Keratinocyte (primary cell): ENCODE data around the gene C16orf90. TPM values are rescaled to one million over a fixed set of nuclear protein-coding genes. Genes with fewer than 3 reads are reported as not detected.

Experiments used
- DNase-seq: peaks from one replicate; pipeline ENCODE4 v3.0.0-alpha.2; 2011; ENCODE audit warnings: low read depth, missing footprints, low spot score
- FAIRE-seq: peaks from 2 replicates; lab custom pipeline; 2011; peaks lifted over from hg19 to GRCh38; lab: Jason Lieb, UNC
- H2AFZ ChIP-seq: 2 replicates; pipeline ENCODE4 v1.6.0; 2012; ENCODE audit warnings: low read length, control low read depth, inconsistent platforms; ENCODE audit not compliant: control insufficient read depth
- H3K27ac ChIP-seq: 2 replicates; pipeline ENCODE4 v1.5.1; 2011; ENCODE audit warnings: low read length; ENCODE audit not compliant: control insufficient read depth, insufficient read depth
- H3K27me3 ChIP-seq: 3 replicates; pipeline ENCODE4 v1.6.0; 2011; ENCODE audit warnings: low read length; ENCODE audit not compliant: control insufficient read depth, insufficient read depth; ENCODE audit errors: extremely low read depth
- H3K36me3 ChIP-seq, 2 experiments: 2 replicates in 1 of 2; 3 replicates in 1 of 2; pipeline ENCODE4 v1.5.1; 2011; ENCODE audit warnings: low read length in 2 of 2, mild to moderate bottlenecking in 1 of 2; ENCODE audit not compliant: control insufficient read depth in 2 of 2, insufficient read depth in 2 of 2; ENCODE audit errors: extremely low read depth in 1 of 2
- H3K4me1 ChIP-seq: 3 replicates; pipeline ENCODE4 v1.5.1; 2011; ENCODE audit warnings: low read length; ENCODE audit not compliant: control insufficient read depth, insufficient read depth; ENCODE audit errors: extremely low read depth
- H3K4me2 ChIP-seq: 3 replicates; pipeline ENCODE4 v1.6.0; 2011; ENCODE audit warnings: low read depth, low read length; ENCODE audit not compliant: control insufficient read depth, insufficient read depth; ENCODE audit errors: extremely low read depth
- H3K4me3 ChIP-seq, 3 experiments: fragments of 200-600 bp in 1 of 3; sonication (generic) in 1 of 3; 2 replicates in 2 of 3; 3 replicates in 1 of 3; pipeline ENCODE4 v1.5.1; 2011 to 2016; ENCODE audit warnings: low read length in 3 of 3, mild to moderate bottlenecking in 3 of 3, control low read depth in 2 of 3, inconsistent platforms in 1 of 3, low read depth in 1 of 3, mixed read lengths in 1 of 3, mixed run types in 1 of 3, moderate library complexity in 1 of 3; ENCODE audit not compliant: control insufficient read depth in 2 of 3, insufficient read depth in 2 of 3; ENCODE audit errors: extremely low read depth in 1 of 3
- H3K79me2 ChIP-seq: 2 replicates; pipeline ENCODE4 v1.6.0; 2012; ENCODE audit warnings: low read length; ENCODE audit not compliant: control insufficient read depth, insufficient read depth
- H3K9ac ChIP-seq: 3 replicates; pipeline ENCODE4 v1.6.0; 2011; ENCODE audit warnings: low read length; ENCODE audit not compliant: control insufficient read depth, insufficient read depth; ENCODE audit errors: extremely low read depth
- H3K9me1 ChIP-seq: 3 replicates; pipeline ENCODE4 v1.6.0; 2011; ENCODE audit warnings: low read length; ENCODE audit not compliant: control insufficient read depth, insufficient read depth; ENCODE audit errors: extremely low read depth
- H3K9me3 ChIP-seq: 2 replicates; pipeline ENCODE4 v1.5.1; 2012; ENCODE audit warnings: low read depth, low read length; ENCODE audit not compliant: control insufficient read depth
- H4K20me1 ChIP-seq: 3 replicates; pipeline ENCODE4 v1.6.0; 2011; ENCODE audit warnings: low read length; ENCODE audit not compliant: control insufficient read depth, insufficient read depth; ENCODE audit errors: extremely low read depth
- EZH2 ChIP-seq: IDR thresholded peaks from one replicate; pipeline ENCODE4 v1.6.1; 2012; ENCODE audit warnings: inconsistent platforms, mild to moderate bottlenecking, low read length, moderate library complexity
- dilution Hi-C: fragments of 300-500 bp; cut with MboI; formaldehyde crosslinking; loops from one replicate; pipeline ENCODE4 v1.7.0; 2020; ENCODE audit warnings: low sequenced_read_pairs; ENCODE audit not compliant: extremely low pct_ligation_motif_present
- polyA plus RNA-seq, 5 experiments: library from polyadenylated mRNA; depleted of rRNA in 3 of 5; stranded (reverse) in 3 of 5; stranded (forward) in 1 of 5; unstranded in 1 of 5; fragments of >200 nt; gene quantifications; 1 replicate in 1 of 5; 2 replicates in 3 of 5; 3 replicates in 1 of 5; pipeline versions ENCODE4 v1.2.1 to v1.2.3, GENCODE V29; 2011 to 2012; ENCODE audit warnings: missing spikeins in 2 of 5, low read depth in 1 of 5, low replicate concordance in 1 of 5
- TF ChIP-seq, protein P1 (sequence below), 3 experiments: IDR thresholded peaks in 1 of 3; conservative IDR thresholded peaks in 1 of 3; optimal IDR thresholded peaks in 1 of 3; 2 replicates in 2 of 3; 3 replicates in 1 of 3; pipeline versions ENCODE3 to v1.5.1; 2011; ENCODE audit warnings: low read length in 3 of 3, mild to moderate bottlenecking in 3 of 3, moderate library complexity in 2 of 3, control low read depth in 1 of 3, inconsistent platforms in 1 of 3; ENCODE audit not compliant: insufficient read depth in 2 of 3; ENCODE audit errors: extremely low read depth in 1 of 3

C16orf90 gene
- polyA plus RNA-seq, 1 donor (not counting 4 experiments of a cell fraction or from before 2014, with no cell fraction given) = not detected

DNA sequence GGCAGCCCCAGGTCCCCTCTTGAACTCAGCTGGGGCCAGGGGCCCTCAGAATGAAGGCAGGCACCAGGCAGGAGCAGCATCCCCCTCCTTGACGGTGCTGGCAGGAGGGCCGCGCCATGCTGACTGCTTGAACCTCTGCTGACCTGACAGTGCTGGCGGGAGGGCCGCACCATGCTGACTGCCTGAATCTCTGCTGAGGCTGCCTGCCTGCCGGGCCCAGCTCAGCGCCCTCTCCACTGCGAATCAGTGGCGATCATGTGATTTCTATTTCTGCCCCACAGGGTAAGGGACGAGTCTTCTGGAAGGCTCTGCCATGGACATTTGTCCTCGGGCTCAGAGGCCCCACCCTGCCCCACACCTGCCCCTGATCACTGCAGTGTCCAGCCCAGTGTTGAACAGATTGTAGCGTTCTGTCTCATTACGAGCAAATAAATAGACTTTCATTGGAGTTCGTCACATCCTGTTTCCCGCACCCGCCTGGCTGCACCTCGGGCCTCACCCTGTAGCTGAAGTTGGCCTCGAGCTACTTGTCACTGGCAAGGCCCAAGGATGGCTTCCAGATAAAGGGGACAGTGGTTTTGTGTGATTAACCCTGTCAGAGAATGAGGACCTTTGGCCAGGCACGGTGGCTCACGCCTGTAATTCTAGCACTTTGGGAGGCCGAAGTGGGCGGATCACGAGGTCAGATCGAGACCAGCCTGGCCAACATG, 8.6 kb downstream of the C16orf90 start:
- no peak overlapping the region for H3K27ac ChIP-seq

DNA sequence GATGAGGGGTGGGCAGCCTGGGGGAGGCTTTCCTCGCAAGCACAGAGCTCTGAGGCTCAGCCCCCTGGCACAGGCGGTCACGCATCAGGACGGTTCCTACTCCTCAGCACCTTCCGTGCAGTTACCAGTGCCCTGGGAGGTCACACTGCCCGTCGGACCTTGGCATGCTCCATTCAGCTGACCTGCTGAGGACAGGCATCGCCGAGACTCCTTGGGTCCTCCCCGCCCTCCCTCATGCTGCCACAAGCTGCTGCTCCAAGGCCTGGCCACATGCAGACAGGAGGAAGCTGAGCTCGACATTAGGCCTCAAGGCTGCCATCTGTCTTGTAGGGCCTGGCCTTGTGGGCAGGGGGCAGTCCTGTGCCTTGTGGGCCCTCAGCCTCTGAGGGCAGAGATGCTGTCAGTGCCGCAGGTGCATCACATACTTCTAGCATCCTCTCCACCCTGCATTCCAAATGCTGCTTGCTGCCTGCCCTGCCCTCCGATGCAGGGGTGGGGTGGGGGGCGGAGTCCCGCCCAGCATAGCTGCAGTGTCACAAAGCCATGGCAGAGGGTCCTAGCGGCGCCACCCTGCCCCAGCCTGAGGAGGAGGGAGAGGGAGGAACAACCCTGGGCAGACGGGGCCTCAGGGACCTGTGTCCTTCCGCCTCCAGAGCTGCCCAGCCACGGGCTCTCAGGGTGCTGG, 9.3 kb downstream of the C16orf90 start:
- no peak overlapping the region for H3K4me3 ChIP-seq
- no peak overlapping the region for H3K9ac ChIP-seq
- H3K9me3 ChIP-seq = no peaks in the 10 kb centered on the region
- no peak overlapping the region for H2AFZ ChIP-seq
- peaks cover 2% of the 10 kb centered on the region for H3K79me2 ChIP-seq
- H3K27ac ChIP-seq = no peak overlapping the region
- dilution Hi-C loops = no loop called here
- no peaks in the 10 kb centered on the region for H3K9me1 ChIP-seq
- no peaks in the 10 kb centered on the region for H4K20me1 ChIP-seq
- peaks cover 32 to 33% of the 10 kb centered on the region in 2 experiments for H3K36me3 ChIP-seq
- TF ChIP-seq, protein P1, sequence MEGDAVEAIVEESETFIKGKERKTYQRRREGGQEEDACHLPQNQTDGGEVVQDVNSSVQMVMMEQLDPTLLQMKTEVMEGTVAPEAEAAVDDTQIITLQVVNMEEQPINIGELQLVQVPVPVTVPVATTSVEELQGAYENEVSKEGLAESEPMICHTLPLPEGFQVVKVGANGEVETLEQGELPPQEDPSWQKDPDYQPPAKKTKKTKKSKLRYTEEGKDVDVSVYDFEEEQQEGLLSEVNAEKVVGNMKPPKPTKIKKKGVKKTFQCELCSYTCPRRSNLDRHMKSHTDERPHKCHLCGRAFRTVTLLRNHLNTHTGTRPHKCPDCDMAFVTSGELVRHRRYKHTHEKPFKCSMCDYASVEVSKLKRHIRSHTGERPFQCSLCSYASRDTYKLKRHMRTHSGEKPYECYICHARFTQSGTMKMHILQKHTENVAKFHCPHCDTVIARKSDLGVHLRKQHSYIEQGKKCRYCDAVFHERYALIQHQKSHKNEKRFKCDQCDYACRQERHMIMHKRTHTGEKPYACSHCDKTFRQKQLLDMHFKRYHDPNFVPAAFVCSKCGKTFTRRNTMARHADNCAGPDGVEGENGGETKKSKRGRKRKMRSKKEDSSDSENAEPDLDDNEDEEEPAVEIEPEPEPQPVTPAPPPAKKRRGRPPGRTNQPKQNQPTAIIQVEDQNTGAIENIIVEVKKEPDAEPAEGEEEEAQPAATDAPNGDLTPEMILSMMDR (optimal IDR thresholded peaks at IDR 0.05 in 1 of 3, IDR thresholded peaks at IDR 0.05 in 1 of 3, conservative IDR thresholded peaks at IDR 0.05 in 1 of 3; ENCODE audit: extremely low read depth in 1 of 3, insufficient read depth in 2 of 3, low read length in 3 of 3) = no peak
- TF ChIP-seq EZH2 = no peak
- H3K27me3 ChIP-seq = no peaks in the 10 kb centered on the region
- FAIRE-seq = no peak
- no peak for DNase-seq
- no peak overlapping the region for H3K4me2 ChIP-seq
- H3K4me1 ChIP-seq = no peaks in the 10 kb centered on the region

More for the DNA sequence above, 8.6 kb downstream of the C16orf90 start:
- FAIRE-seq (no peak), DNase-seq (no peak)
- Histone ChIP-seq H3K4me1 (no peaks in the 10 kb centered on the region), H3K79me2 (no peaks in the 10 kb centered on the region), H3K36me3 (peaks cover 29 to 30% of the 10 kb centered on the region in 2 experiments), H4K20me1 (no peaks in the 10 kb centered on the region), H2AFZ (no peak overlapping the region), H3K27me3 (no peaks in the 10 kb centered on the region), H3K4me3 (no peak overlapping the region), H3K4me2 (no peak overlapping the region), H3K9me3 (no peaks in the 10 kb centered on the region), H3K9ac (no peak overlapping the region), H3K9me1 (no peaks in the 10 kb centered on the region)
- TF ChIP-seq, protein P1 (optimal IDR thresholded peaks at IDR 0.05 in 1 of 3, IDR thresholded peaks at IDR 0.05 in 1 of 3, conservative IDR thresholded peaks at IDR 0.05 in 1 of 3; ENCODE audit: extremely low read depth in 1 of 3, insufficient read depth in 2 of 3, low read length in 3 of 3) = no peak
- TF ChIP-seq EZH2 = no peak
- dilution Hi-C loops = no loop called here
